GM19395 (cell line): ENCODE measurements around the gene C3.

ENCODE experiments used
- ATAC-seq: cut with Tn5 transposase; IDR thresholded peaks from one replicate; pipeline ENCODE4 v1.9.1; 2021; ENCODE audit warnings: mild to moderate bottlenecking, moderate library complexity; ENCODE audit not compliant: unreplicated experiment

The C3 gene

DNA sequence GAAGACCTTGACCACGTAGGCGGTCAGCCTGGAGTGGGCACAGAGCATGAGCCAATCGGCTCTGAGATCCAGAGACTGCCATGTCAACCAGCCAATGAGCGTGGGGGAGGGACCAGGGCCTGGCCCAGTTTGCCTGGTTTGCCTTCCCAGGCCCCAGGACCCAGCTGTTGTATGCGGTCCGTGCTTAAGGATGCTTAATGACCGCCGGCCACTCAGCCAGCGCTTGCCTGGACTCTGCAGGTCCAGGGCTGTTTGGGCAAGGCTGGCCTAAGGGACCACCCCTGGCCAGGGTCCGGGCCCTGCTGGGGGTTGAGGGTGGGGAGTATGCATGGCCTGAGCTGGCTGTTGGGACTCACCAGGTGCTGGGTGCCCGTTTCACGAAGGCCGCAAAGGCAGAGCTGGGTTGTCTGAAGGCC, 27.4 kb downstream of the C3 start:
- no peak for ATAC-seq

DNA sequence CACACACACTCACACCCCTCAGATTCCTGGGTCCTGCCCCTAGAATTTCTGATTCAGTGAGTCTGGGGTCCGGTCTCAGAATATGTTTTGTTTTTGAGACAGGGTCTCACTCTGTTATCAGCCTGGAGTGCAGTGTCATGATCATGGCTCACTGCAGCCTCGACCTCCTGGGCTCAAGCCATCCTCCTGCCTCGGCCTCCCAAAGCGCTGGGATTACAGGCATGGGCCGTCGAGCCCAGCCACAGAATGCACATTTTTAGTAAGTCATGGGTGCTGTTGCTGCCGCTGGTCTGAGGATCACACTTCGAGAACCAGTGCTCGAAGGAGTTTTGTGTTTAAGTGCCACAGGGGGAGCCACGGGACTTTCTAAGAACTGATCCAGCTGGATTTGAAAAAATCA, 28.4 kb downstream of the C3 start:
- ATAC-seq, result no peak

DNA sequence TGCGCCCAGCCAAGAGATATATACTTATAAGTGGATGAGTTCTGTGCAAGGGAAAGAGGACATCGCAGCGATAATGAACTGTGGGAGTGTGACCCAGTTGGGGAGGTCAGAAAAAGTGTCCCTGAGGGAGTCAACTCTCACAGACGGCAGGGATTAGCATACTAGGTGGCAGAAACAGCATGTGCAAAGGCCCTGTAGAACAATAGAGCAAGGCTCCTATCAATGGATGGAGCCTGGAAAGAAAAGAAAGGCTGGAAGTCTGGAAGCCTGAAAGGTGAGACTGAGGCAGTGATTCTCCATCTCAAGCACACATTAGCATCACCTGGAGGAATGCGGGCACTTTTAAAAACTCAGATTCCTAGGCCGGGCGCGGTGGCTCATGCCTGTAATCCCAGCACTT, 29.1 kb downstream of the C3 start:
- no peak for ATAC-seq

DNA sequence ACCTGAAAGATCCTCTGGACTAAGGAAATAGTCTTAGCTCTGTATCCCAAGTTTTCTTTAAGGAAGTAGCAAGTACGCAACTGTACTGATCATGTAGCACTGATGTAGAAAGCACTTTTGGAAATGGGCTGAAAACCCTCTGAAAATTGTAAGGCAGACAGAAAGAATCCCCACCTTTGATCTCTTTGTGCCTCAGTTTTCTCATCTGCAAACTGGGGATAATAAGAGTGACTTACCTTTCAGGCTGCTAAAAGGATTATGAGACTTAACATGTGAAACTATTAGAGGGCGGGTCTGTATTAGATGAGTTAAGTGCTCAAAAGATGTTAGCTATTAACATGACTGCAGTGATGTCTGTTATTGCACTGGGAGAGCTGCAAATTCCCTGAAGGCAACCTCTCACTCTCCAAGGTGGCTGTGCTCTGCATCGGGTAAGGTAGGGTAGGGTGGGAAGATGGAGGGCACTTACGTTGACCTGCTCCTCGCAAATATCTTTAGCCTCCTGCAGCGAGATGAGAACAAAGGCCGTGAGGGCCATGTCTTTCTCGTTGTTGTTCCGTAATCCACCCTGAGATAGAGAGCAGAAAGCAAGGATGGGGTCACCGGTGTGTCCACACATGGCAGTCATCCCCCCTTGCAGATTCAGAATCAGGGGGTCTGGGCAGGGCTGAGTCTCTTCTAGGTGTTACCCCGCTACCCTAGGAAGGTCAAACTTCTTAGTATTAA, 30.1 kb downstream of the C3 start:
- ATAC-seq, result no peak

DNA sequence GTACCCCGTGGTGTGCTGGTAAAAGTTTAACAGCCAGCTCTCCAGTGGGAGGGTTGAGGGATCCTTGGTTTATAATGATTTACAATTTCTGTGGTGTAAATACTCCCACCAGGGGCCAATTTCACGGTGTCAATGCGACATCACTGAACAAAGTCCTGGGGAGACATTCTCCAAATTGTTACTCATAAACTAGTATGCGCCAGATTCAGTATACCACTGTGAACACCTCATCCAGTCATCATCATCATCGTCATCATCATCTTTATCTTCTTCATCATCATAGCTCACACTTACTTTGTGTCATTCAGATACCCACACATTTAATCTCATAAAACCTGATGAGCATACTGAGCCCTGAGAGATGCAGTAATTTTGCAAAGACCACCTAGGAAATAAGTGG, 33.3 kb downstream of the C3 start:
- no peak for ATAC-seq

DNA sequence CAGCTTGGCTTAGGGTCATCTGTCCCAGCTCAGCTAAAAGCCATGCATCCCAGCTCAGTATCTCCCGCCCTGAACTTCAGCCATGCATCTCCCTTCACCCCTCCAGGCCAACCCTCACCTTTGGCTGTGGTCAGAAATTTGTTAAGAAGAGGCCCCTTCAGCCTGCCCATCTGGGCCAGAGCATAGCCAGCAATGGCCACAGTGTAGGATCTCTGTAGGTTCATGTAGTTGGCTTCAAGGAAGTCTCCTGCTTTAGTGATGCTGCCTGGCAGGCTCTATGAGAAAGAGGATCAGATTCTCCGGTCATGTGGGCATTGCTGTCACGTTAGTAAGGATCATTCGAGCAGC, 33.8 kb downstream of the C3 start:
- no peak for ATAC-seq

DNA sequence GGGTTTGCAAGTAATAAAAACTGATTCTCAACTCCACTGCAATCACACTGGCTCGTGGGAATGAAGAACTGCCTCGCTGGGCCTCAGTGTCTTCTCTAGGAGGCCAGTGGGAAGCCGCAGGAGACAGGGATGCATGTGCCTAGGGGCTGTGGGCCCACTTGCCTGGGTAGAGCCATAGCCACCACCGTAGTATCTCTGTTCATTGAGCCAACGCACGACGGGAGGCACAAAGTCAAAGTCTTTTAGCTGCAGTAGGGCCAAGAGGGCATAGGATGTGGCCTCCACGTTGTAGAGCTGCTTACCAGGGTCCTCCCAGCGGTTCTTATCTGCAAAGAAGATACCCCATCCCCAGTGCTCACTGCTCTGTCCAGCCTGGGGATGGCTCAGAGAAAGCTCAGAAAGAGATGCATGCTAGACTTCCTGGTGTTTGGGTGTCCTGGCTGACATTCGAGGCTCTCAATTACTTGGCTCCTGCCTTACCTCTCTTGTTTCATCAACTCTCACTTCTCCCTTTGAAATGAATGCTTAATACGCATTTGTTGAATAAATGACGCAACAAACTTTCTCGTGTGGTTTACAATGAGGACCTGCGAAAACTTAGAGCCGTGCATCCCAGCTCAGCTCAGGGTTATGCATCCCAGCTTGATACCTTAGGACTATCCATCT, 34.4 kb downstream of the C3 start:
- no peak for ATAC-seq

DNA sequence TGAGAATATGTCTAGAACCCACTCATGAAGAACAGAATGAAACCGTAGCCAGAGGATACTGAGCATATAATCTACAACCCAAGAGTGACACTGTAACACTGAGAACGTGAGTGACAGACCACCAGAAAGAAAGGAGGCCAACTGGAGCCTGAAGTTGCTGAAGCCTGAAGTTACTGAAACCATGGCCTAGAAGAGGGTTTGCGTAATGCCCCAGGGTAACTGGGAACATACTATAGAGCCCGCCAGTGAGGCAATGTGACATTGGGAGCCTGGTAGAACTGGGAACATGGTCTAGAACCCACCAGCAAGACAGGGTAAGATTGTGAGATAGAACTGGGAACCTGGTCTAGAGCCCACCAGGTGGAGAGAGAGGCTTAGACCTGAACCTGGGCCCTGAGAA, 35.0 kb downstream of the C3 start:
- no peak for ATAC-seq

DNA sequence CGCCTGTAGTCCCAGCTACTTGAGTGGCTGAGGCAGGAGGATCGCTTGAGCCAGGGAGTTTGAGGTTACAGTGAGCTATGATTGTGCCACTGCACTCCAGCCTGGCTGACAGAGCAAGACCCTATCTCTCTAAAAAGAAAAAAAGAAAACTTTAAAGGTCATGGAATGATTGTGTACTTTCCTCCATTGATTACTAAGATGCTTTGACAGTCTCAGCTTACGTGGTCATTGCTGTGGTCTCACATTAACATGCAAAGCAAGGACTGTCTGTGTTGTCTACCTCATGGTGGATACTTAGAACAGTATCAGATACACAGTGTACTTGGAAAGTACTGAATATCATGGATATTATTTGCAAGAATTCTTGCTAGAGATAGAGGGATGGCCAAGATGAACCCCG, 36.5 kb downstream of the C3 start:
- no peak for ATAC-seq

DNA sequence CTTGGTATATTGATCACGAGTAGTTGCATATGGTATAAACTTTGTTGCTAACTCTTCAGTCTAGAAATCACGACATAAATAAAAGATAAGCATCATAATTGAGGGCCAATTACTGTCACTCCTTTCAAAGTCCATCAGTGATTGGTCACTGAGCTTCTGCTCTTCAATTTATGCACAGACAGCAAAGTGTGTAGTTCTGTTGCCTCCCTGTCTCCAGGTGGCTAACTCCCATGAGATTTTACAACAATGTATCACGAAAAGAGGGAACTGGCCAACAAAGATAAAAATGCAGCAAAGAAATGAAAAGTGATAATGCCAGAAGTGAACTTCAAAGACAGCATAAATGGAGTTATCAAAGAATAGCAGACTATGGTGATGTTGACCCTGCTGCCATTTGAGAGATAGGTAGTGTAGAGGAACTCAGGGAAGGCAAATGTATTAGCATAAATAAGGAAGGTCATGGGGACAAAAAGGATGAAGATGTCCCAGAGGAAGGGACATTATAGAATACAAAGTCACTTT, 37.8 kb downstream of the C3 start:
- ATAC-seq, result no peak

DNA sequence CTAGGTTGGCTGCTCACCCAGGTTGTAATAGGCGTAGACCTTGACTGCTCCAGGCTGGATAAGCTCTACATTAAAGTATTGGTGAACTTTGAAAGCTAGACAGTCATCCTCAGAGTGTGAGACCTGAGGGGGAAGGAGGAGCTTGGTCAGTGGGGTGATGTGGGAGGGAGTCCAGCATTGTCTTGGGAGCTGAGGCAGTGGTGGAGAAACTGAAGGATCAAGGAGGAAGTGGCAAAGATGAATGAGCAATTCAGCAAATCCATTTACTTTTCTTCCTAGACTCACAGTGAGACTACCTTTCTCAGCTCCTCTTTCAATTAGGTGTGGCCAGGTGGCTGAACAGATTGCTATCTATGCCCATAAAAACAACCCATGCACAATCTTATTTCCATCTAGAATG, 40.3 kb downstream of the C3 start:
- no peak for ATAC-seq

DNA sequence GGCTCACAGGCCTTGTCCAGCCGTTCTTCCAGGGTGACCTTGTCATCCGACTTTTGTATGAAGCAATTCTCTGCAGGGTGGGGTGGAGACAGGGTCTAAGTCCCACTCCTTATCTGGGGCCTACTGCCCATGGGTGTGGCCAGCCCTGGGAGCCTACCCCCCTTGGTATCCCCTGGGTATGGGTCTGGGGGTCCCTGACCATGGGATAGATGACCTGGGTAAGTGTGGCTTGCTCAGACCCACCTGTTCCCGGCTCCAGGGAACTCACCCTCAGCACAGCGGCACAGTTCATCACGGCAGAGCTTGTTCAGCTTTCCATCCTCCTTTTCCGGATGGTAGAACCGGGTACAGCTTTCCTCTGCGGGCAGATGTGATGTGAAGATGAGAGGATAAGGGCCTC, 41.3 kb downstream of the C3 start:
- no peak for ATAC-seq

DNA sequence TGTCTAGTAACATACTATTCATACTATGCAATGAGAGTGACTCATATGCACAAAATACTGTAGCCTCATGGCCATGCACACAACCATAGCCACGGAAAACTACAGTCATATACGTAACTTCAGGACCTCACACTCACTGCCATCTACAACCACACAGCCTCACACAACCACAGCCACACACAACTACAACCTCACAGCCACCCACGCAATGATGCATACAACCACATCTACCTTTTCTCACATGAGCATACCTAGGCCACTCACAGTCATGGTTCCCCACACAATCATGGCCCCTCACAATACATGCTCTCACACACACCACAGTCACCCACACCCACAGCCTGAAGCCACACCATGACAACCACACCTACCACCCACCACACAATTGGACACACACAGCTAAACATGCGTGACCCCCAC, 41.8 kb downstream of the C3 start:
- no peak for ATAC-seq

DNA sequence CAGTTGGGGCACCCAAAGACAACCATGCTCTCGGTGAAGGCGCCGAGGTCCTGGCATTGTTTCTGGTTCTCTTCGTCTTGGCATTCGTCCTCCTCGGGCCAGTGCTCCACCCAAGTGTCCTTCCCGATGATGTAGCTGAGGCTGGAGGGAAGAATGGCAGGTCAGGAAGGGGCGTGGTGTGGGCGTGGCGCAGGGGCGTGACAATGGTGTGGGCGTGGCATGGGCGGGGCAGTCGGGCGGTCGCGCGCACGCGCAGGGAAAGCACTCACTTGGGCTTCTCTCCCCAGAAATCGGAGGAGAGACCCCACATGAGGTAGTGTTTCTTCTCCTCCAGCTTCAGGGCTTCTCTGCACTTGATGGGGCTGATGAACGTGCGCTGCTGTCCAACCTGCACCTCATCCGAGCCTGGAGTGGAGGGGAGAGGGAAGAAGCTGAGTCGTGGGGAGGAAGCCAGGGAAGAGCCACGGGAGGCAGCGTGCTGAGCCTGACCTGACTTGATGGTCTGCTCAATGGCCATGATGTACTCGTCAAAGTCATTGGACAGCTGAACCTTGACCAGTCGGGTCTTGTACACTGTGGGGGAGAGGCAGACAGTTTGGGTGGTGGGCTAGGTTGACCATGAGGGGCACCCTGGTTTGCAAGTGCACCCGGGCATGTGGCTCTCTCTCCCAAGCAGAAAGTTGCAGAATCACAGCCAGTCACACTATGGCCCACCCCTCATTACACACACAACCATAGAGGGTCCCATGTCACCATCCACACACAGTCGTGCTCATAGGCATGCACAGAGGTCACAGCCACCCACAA, 42.4 kb downstream of the C3 start:
- no peak for ATAC-seq

DNA sequence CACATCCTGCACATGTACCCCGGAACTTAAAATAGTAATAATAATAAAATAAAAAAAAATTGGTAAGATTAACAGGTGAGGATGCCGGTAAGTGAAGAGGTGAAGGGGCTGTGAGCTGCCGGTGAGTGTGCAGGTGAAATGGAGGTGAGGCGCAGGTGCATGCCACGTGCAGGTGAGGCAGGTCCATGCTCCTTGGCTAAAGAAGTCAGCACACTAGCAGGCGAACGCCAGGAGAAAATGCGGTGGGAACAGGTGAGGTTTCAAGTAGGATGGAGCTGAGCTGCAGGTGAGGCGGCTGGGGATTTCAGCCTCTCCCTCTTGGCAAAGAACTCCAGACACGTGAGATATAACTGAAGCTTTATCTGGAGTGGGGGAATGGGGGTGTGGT, 43.0 kb downstream of the C3 start:
- no peak for ATAC-seq

DNA sequence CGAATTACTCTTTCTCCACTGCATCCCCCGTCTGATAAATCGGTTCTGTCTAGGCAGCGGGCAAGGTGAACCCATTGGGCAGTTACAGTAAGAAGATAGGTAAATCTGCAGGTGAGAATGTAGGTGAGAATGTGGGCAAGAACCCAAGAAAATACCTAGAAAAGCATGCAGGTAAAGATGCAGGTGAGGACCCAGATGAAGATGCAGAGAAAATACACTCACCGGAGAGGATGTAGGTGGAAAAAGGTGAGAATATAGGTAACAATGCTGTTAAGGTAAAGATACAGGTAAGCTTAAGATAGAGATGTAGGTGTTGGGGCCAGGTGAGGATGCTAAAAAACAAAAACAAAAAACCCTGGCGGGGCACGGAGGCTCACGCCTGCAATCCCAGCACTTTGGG, 44.2 kb downstream of the C3 start:
- no peak for ATAC-seq

DNA sequence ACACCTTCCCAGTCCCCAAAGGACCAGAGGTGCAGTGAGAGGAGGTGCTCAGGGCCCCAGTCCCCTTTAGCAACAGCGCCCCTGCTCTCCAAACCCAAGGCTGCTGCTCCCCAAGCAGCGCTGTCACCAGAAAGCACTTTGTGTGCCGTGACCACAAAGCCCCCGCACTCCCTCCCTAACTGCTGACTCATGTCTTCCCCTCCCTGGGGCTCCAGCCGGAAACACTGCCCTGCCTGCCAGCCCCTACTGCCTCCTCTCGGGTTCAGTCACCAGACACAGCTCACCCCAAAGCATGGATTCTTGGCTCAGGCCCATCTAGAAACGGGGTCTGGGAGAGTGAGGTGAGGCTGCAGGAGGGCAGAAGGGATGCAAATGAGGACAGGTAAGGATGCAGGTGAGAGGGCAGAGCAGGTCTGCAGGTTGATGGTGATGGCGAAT, 45.6 kb downstream of the C3 start:
- ATAC-seq, result peak; percentile 59

DNA sequence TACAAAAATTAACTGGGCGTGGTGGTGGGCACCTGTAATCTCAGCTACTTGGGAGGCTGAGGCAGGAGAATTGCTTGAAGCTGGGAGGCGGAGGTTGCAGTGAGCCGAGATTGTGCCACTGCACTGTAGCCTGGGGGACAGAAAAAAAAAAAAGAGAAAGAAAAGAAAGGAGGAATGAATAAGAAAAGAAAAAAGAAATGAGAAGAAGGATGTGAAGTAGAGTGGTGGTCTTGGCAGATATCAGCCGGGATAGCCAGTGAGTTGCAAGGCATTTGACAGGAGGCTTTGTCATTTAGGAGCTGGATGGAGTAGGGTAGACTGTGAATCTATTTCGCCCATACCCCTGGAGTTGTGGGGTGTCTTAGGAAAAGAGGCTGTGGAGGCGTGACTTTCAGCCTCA, 46.0 kb downstream of the C3 start:
- peak; percentile 5 for ATAC-seq

DNA sequence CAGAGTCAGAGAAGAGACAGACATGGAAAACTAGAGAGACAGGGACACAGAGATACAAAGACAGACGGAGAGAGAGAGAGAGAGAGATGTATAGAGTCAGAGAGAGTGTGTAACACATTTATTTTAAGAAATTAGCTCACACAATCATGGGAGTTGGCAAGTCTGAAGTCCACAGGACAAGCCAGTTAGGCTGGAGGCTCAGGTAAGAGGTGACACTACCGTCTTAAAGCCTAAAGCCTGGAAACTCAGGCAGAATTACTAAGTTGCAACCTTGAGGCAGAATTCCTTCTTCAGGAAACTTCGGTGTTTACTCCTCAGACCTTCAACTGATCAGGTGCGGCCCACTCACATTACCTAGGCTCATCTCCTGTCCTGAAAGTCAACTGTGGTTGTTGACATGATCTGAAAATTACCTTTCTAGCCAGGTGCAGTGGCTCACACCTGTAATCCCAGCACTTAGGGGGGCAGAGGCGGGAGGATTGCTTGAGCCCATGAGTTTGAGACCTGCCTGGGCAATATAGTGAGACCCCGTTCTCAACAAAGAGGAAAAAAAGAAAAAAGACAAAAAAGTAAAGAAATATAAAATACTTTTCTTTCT, 47.7 kb downstream of the C3 start:
- ATAC-seq, result no peak

DNA sequence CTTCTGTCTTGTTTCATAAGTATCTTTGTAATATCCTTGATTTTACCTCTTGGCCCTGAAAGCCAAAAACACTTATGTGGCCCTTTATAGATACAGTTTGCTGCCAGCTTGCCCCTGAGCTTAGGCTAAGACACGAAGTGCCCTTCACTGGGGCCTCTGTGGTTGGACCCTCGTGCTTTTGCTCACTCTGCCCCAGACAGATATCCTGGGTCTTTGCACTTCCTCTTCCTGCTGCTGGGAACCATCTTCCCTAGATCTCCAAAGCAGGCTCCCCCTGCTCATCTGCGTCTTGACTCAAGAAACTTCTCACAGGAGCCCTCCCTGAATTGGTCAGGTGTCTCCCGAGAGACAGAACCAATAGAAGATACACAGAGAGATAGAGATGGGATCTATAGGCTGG, 48.5 kb downstream of the C3 start:
- no peak for ATAC-seq

DNA sequence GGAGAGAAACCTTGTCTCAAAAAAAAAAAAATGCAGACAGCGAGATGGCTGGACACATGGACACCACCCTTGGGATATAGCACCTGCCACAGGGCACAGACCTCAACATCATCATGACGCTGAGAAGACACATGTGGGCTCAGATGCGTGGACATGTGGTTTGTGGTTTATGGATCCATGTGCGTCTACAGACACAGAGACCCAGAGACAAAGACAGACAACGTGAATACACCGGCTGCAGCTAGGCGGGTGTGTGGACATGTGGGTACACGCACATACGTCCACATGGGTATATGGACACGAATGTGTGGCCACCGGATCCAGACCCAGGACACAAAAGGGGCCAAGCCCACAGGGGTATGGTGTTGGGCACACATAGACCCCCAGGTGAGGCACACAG, 51.8 kb downstream of the C3 start:
- ATAC-seq, result no peak
